Stimulated activated CD8-positive, alpha-beta memory T cell treated with anti-CD3 and anti-CD28 coated beads, Interleukin-2, amount 100 ng/mL, for 48 hours (primary cell): ENCODE data around the gene SYT13.

ENCODE experiments used
- DNase-seq, 2 donors: peaks; one replicate each; pipeline ENCODE4 v3.0.0-alpha.2; 2020; ENCODE audit warnings: low read depth in 2 of 2

Gene SYT13

GRCh38 chr11:45218705-45219104 lies 67.4 kb downstream of the SYT13 start:
- DNase-seq = no peak

- no peak for DNase-seq
Measured at GRCh38 chr11:45217991-45218390, 68.2 kb downstream of the SYT13 start.

GRCh38 chr11:45216901-45217300 lies 69.2 kb downstream of the SYT13 start:
- no peak for DNase-seq

- no peak for DNase-seq
Measured at GRCh38 chr11:45216031-45216430, 70.1 kb downstream of the SYT13 start.

- DNase-seq = no peak
Measured at GRCh38 chr11:45215098-45215865, 70.9 kb downstream of the SYT13 start.

- DNase-seq = no peak
Measured at GRCh38 chr11:45213717-45214116, 72.4 kb downstream of the SYT13 start.

- DNase-seq = no peak
Measured at GRCh38 chr11:45213316-45213665, 72.8 kb downstream of the SYT13 start.

- DNase-seq = no peak
Measured at GRCh38 chr11:45212566-45213315, 73.4 kb downstream of the SYT13 start.

GRCh38 chr11:45211732-45212131 lies 74.4 kb downstream of the SYT13 start:
- no peak for DNase-seq

GRCh38 chr11:45210846-45211245 lies 75.3 kb downstream of the SYT13 start:
- DNase-seq = no peak

- DNase-seq = no peak
Measured at GRCh38 chr11:45209891-45210699, 76.0 kb downstream of the SYT13 start.

- DNase-seq = no peak
Measured at GRCh38 chr11:45209000-45209879, 76.9 kb downstream of the SYT13 start.

- no peak for DNase-seq
Measured at GRCh38 chr11:45208135-45208534, 78.0 kb downstream of the SYT13 start.

- no peak for DNase-seq
Measured at GRCh38 chr11:45205978-45206377, 80.2 kb downstream of the SYT13 start.

- DNase-seq = no peak
Measured at GRCh38 chr11:45204761-45205160, 81.4 kb downstream of the SYT13 start.

GRCh38 chr11:45193695-45194094 lies 92.4 kb downstream of the SYT13 start:
- no peak for DNase-seq
